ENCODE measurements around the gene PLEKHM3.

The PLEKHM3 gene

GRCh38 chr2:207967121-207967520, 58.2 kb downstream of the PLEKHM3 start:
- no peak for DNase-seq (ENCODE audit: low spot score)
- TF ChIP-seq CTCF (IDR thresholded peaks at IDR 0.05): no peak
- no peak overlapping the region for H3K27ac ChIP-seq
- no peak overlapping the region for H3K4me3 ChIP-seq

GRCh38 chr2:207960911-207961310, 64.4 kb downstream of the PLEKHM3 start:
- Histone ChIP-seq H3K4me3 (no peak overlapping the region), H3K27ac (no peak overlapping the region)
- no peak for DNase-seq (ENCODE audit: low spot score)
- no peak for TF ChIP-seq CTCF (IDR thresholded peaks at IDR 0.05)

GRCh38 chr2:207960090-207960489, 65.2 kb downstream of the PLEKHM3 start:
- no peak for TF ChIP-seq CTCF (IDR thresholded peaks at IDR 0.05)
- H3K27ac ChIP-seq: no peak overlapping the region
- no peak overlapping the region for H3K4me3 ChIP-seq
- no peak for DNase-seq (ENCODE audit: low spot score)

GRCh38 chr2:207956771-207957170, 68.6 kb downstream of the PLEKHM3 start:
- Histone ChIP-seq H3K4me3 (no peak overlapping the region), H3K27ac (no peak overlapping the region)
- DNase-seq (ENCODE audit: low spot score): no peak
- TF ChIP-seq CTCF (IDR thresholded peaks at IDR 0.05): no peak

- H3K27ac ChIP-seq: no peak overlapping the region
- no peak for TF ChIP-seq CTCF (IDR thresholded peaks at IDR 0.05)
- H3K4me3 ChIP-seq: no peak overlapping the region
- no peak for DNase-seq (ENCODE audit: low spot score)
Measured at GRCh38 chr2:207955456-207955855, 69.9 kb downstream of the PLEKHM3 start.

GRCh38 chr2:207953354-207953753, 72.0 kb downstream of the PLEKHM3 start:
- Histone ChIP-seq H3K4me3 (no peak overlapping the region), H3K27ac (no peak overlapping the region)
- TF ChIP-seq CTCF (IDR thresholded peaks at IDR 0.05): no peak
- DNase-seq (ENCODE audit: low spot score): no peak

- H3K4me3 ChIP-seq: no peak overlapping the region
- no peak for TF ChIP-seq CTCF (IDR thresholded peaks at IDR 0.05)
- H3K27ac ChIP-seq: no peak overlapping the region
- DNase-seq (ENCODE audit: low spot score): no peak
Measured at GRCh38 chr2:207952564-207953345, 72.6 kb downstream of the PLEKHM3 start.

Data from coronary artery (tissue), 2 donors.